ENCODE measurements around the gene CASTOR1. TPM values are rescaled to one million over a fixed set of nuclear protein-coding genes. Genes with fewer than 3 reads are reported as not detected.

CASTOR1 gene
- total and polyA plus RNA-seq, 2 experiments from 2014 or later, result 19.0 to 22.2 TPM

- no peak for DNase-seq (ENCODE audit: low read depth in 1 of 2, low spot score in 1 of 2)
- Histone ChIP-seq H3K4me3 (no peak overlapping the region), H3K4me1 (ENCODE audit: low read depth) (no peaks in the 10 kb centered on the region), H3K27me3 (no peaks in the 10 kb centered on the region), H3K36me3 (peaks cover 61% of the 10 kb centered on the region), H3K9me3 (ENCODE audit: low read depth) (no peaks in the 10 kb centered on the region), H3K27ac (no peak overlapping the region)
- no peak for TF ChIP-seq CTCF (IDR thresholded peaks at IDR 0.05; ENCODE audit: low read depth, low read length)
These were observed 45.3 kb upstream of the CASTOR1 start for GRCh38 chr22:30334646-30335045.

- Histone ChIP-seq H3K36me3 (peaks cover 53% of the 10 kb centered on the region), H3K4me1 (ENCODE audit: low read depth) (no peaks in the 10 kb centered on the region), H3K9me3 (ENCODE audit: low read depth) (no peaks in the 10 kb centered on the region), H3K27ac (no peak overlapping the region), H3K27me3 (no peaks in the 10 kb centered on the region), H3K4me3 (no peak overlapping the region)
- DNase-seq (ENCODE audit: low read depth in 1 of 2, low spot score in 1 of 2), result no peak
- TF ChIP-seq CTCF (IDR thresholded peaks at IDR 0.05; ENCODE audit: low read depth, low read length), result no peak
These were observed 44.4 kb upstream of the CASTOR1 start for GRCh38 chr22:30333707-30334087.

- peak overlapping the region; percentile 31 for H3K27ac ChIP-seq
- no peaks in the 10 kb centered on the region for H3K9me3 ChIP-seq (ENCODE audit: low read depth)
- no peaks in the 10 kb centered on the region for H3K4me1 ChIP-seq (ENCODE audit: low read depth)
- no peaks in the 10 kb centered on the region for H3K27me3 ChIP-seq
- H3K4me3 ChIP-seq, result no peak overlapping the region
- no peak for TF ChIP-seq CTCF (IDR thresholded peaks at IDR 0.05; ENCODE audit: low read depth, low read length)
- DNase-seq (ENCODE audit: low read depth in 1 of 2, low spot score in 1 of 2), result no peak
- H3K36me3 ChIP-seq, result peaks cover 50% of the 10 kb centered on the region
These were observed 43.8 kb upstream of the CASTOR1 start for GRCh38 chr22:30332994-30333706.

- H3K36me3 ChIP-seq, result peaks cover 45% of the 10 kb centered on the region
- DNase-seq (ENCODE audit: low read depth in 1 of 2, low spot score in 1 of 2), result no peak
- H3K4me1 ChIP-seq (ENCODE audit: low read depth), result no peaks in the 10 kb centered on the region
- no peak overlapping the region for H3K4me3 ChIP-seq
- H3K9me3 ChIP-seq (ENCODE audit: low read depth), result no peaks in the 10 kb centered on the region
- no peak for TF ChIP-seq CTCF (IDR thresholded peaks at IDR 0.05; ENCODE audit: low read depth, low read length)
- peak overlapping the region; percentile 31 for H3K27ac ChIP-seq
- H3K27me3 ChIP-seq, result no peaks in the 10 kb centered on the region
These were observed 43.2 kb upstream of the CASTOR1 start for GRCh38 chr22:30332551-30332950.

GRCh38 chr22:30328466-30329049 is 39.3 kb upstream of the CASTOR1 start:
- Histone ChIP-seq H3K36me3 (peaks cover 8% of the 10 kb centered on the region), H3K4me1 (ENCODE audit: low read depth) (peaks cover 12% of the 10 kb centered on the region), H3K27ac (no peak overlapping the region), H3K27me3 (no peaks in the 10 kb centered on the region), H3K4me3 (no peak overlapping the region), H3K9me3 (ENCODE audit: low read depth) (no peaks in the 10 kb centered on the region)
- TF ChIP-seq CTCF (IDR thresholded peaks at IDR 0.05; ENCODE audit: low read depth, low read length), result no peak
- peak in 1 of 2 donors; percentile 10 for DNase-seq (ENCODE audit: low read depth in 1 of 2, low spot score in 1 of 2)

Data from cardiac muscle cell (in vitro differentiated cells and primary cell).